H9 (cell line): ENCODE data around the gene MARK2. TPM values are rescaled to one million over a fixed set of nuclear protein-coding genes. Genes with fewer than 3 reads are reported as not detected.

ENCODE experiments used
- DNase-seq: peaks from one replicate; pipeline ENCODE4 v3.0.0-alpha.2; 2017
- H2AFZ ChIP-seq: one replicate; pipeline ENCODE4 v1.6.1; 2013; ENCODE audit warnings: mild to moderate bottlenecking, low read length, control low read depth, moderate library complexity
- H2AK5ac ChIP-seq: 2 replicates; pipeline ENCODE4 v1.6.1; 2013; ENCODE audit warnings: low read length, control low read depth, mixed read lengths; ENCODE audit not compliant: insufficient read length
- H2BK120ac ChIP-seq: one replicate; pipeline ENCODE4 v1.6.1; 2013; ENCODE audit warnings: low read depth, mild to moderate bottlenecking, low read length, control low read depth, inconsistent platforms; ENCODE audit not compliant: poor library complexity, severe bottlenecking
- H2BK12ac ChIP-seq: 2 replicates; pipeline ENCODE4 v1.6.1; 2013; ENCODE audit warnings: low read length, control low read depth, mixed read lengths, low read depth; ENCODE audit not compliant: insufficient read length
- H2BK15ac ChIP-seq: 2 replicates; pipeline ENCODE4 v1.6.1; 2013; ENCODE audit warnings: low read depth, low read length, control low read depth
- H2BK20ac ChIP-seq: one replicate; pipeline ENCODE4 v1.6.1; 2013; ENCODE audit warnings: low read depth, mild to moderate bottlenecking, low read length, control low read depth, inconsistent platforms; ENCODE audit not compliant: poor library complexity, severe bottlenecking
- H2BK5ac ChIP-seq: 2 replicates; pipeline ENCODE4 v1.6.1; 2013; ENCODE audit warnings: low read length, control low read depth, mixed read lengths; ENCODE audit not compliant: insufficient read length
- H3K14ac ChIP-seq: 2 replicates; pipeline ENCODE4 v1.6.1; 2013; ENCODE audit warnings: low read length, control low read depth; ENCODE audit not compliant: insufficient read depth
- H3K18ac ChIP-seq: 2 replicates; pipeline ENCODE4 v1.6.1; 2013; ENCODE audit warnings: low read depth, mild to moderate bottlenecking, mixed read lengths, low read length, control low read depth; ENCODE audit not compliant: insufficient read length
- H3K23ac ChIP-seq: 2 replicates; pipeline ENCODE4 v1.6.1; 2013; ENCODE audit warnings: low read length, control low read depth, mixed read lengths, low read depth; ENCODE audit not compliant: insufficient read length
- H3K23me2 ChIP-seq: 2 replicates; pipeline ENCODE4 v1.6.1; 2013; ENCODE audit warnings: low read depth, mild to moderate bottlenecking, mixed read lengths, low read length, control low read depth; ENCODE audit not compliant: insufficient read length, poor library complexity, severe bottlenecking
- H3K27ac ChIP-seq: 2 replicates; pipeline ENCODE4 v1.5.1; 2013; ENCODE audit warnings: low read length, control low read depth, mixed read lengths, low read depth; ENCODE audit not compliant: insufficient read length
- H3K27me3 ChIP-seq: 2 replicates; pipeline ENCODE4 v1.6.1; 2013; ENCODE audit warnings: low read length, control low read depth, inconsistent platforms; ENCODE audit not compliant: insufficient read depth
- H3K4ac ChIP-seq: 2 replicates; pipeline ENCODE4 v1.6.1; 2013; ENCODE audit warnings: low read depth, mild to moderate bottlenecking, control low read depth, inconsistent platforms, low read length, moderate library complexity
- H3K4me1 ChIP-seq: 2 replicates; pipeline ENCODE4 v1.6.1; 2013; ENCODE audit warnings: low read length, control low read depth, inconsistent platforms; ENCODE audit not compliant: insufficient read depth
- H3K4me2 ChIP-seq: 2 replicates; pipeline ENCODE4 v1.6.1; 2013; ENCODE audit warnings: low read length, control low read depth, mixed read lengths; ENCODE audit not compliant: insufficient read length, insufficient read depth
- H3K56ac ChIP-seq: 2 replicates; pipeline ENCODE4 v1.6.1; 2013; ENCODE audit warnings: low read depth, mild to moderate bottlenecking, mixed read lengths, low read length, control low read depth; ENCODE audit not compliant: insufficient read length
- H3K79me1 ChIP-seq: 2 replicates; pipeline ENCODE4 v1.6.1; 2013; ENCODE audit warnings: low read depth, mild to moderate bottlenecking, moderate library complexity, low read length, control low read depth, inconsistent platforms; ENCODE audit not compliant: insufficient read depth, poor library complexity, severe bottlenecking
- H3K79me2 ChIP-seq: 2 replicates; pipeline ENCODE4 v1.6.1; 2013; ENCODE audit warnings: low read length, control low read depth, inconsistent platforms; ENCODE audit not compliant: insufficient read depth
- H3K9ac ChIP-seq: 2 replicates; pipeline ENCODE4 v1.6.1; 2013; ENCODE audit warnings: low read length, control low read depth, mixed read lengths; ENCODE audit not compliant: insufficient read length; ENCODE audit errors: extremely low read depth
- H3K9me3 ChIP-seq: one replicate; pipeline ENCODE4 v1.6.1; 2013; ENCODE audit warnings: low read depth, low read length, inconsistent platforms; ENCODE audit not compliant: control insufficient read depth
- H3T11ph ChIP-seq: one replicate; pipeline ENCODE4 v1.6.1; 2013; ENCODE audit warnings: mild to moderate bottlenecking, low read length, control low read depth, inconsistent platforms
- H4K20me1 ChIP-seq: one replicate; pipeline ENCODE4 v1.6.1; 2013; ENCODE audit not compliant: control insufficient read depth, insufficient read length, insufficient read depth
- H4K5ac ChIP-seq: 2 replicates; pipeline ENCODE4 v1.6.1; 2013; ENCODE audit warnings: low read depth, mild to moderate bottlenecking, mixed read lengths, low read length, control low read depth; ENCODE audit not compliant: insufficient read length
- H4K8ac ChIP-seq: replicated peaks from 2 replicates; pipeline ENCODE4 v1.6.1; 2013; ENCODE audit warnings: low read length, control low read depth, mixed read lengths, low read depth; ENCODE audit not compliant: insufficient read length
- H4K91ac ChIP-seq: 2 replicates; pipeline ENCODE4 v1.6.1; 2013; ENCODE audit warnings: low read depth, mild to moderate bottlenecking, moderate library complexity, mixed read lengths, low read length, control low read depth; ENCODE audit not compliant: insufficient read length
- H3K27ac Mint-ChIP-seq, 3 experiments: 2 replicates in 2 of 3; 3 replicates in 1 of 3; pipeline ENCODE4 v1.8.0; 2020 to 2021; ENCODE audit warnings: mixed read lengths in 3 of 3, mild to moderate bottlenecking in 1 of 3, moderate library complexity in 1 of 3
- H3K27me3 Mint-ChIP-seq: 2 replicates; pipeline ENCODE4 v1.8.0; 2021; ENCODE audit warnings: low read depth, mild to moderate bottlenecking, moderate library complexity, mixed read lengths
- H3K36me3 Mint-ChIP-seq, 3 experiments: 2 replicates in 2 of 3; 3 replicates in 1 of 3; pipeline ENCODE4 v1.8.0; 2020 to 2021; ENCODE audit warnings: low read depth in 3 of 3, mixed read lengths in 3 of 3; ENCODE audit not compliant: insufficient read depth in 1 of 3
- H3K4me1 Mint-ChIP-seq, 2 experiments: 2 replicates each; pipeline ENCODE4 v1.8.0; 2020; ENCODE audit warnings: mixed read lengths in 2 of 2
- H3K4me3 Mint-ChIP-seq, 2 experiments: 2 replicates in 1 of 2; 3 replicates in 1 of 2; pipeline ENCODE4 v1.8.0; 2020 to 2021; ENCODE audit warnings: mild to moderate bottlenecking in 2 of 2, mixed read lengths in 2 of 2, moderate library complexity in 1 of 2
- H3K9me3 Mint-ChIP-seq, 2 experiments: 2 replicates in 1 of 2; 3 replicates in 1 of 2; pipeline ENCODE4 v1.8.0; 2020; ENCODE audit warnings: mild to moderate bottlenecking in 2 of 2, mixed read lengths in 2 of 2, moderate library complexity in 1 of 2
- CTCF ChIP-seq: fragments of 200-600 bp; sonication (generic); conservative IDR thresholded peaks from 3 replicates; pipeline ENCODE4 v1.8.0; 2021; ENCODE audit warnings: antibody characterized with exemption, mild to moderate bottlenecking
- WGBS: extraction: QIAGEN DNeasy Blood & Tissue Kit; methylation state at CpG from one replicate; pipeline ENCODE4 v1.1.7; 2013; ENCODE audit warnings: missing lambda C conversion rate, low lambda C conversion rate, mixed read lengths; ENCODE audit not compliant: insufficient read length; ENCODE audit errors: extremely low coverage; 5-methylcytosine and 5-hydroxymethylcytosine counted together
- total RNA-seq: library from RNA; stranded (reverse); gene quantifications from 2 replicates; pipeline ENCODE4 v1.2.1, GENCODE V29; 2021

The MARK2 gene
- total RNA-seq, 1 experiment from 2014 or later, result 45.7 TPM

GRCh38 chr11:63845911-63846310 lies 7.0 kb downstream of the MARK2 start:
- Histone ChIP-seq H3K23me2 (no peaks in the 10 kb centered on the region), H2BK5ac (no peak overlapping the region), H3K79me1 (peaks cover 14% of the 10 kb centered on the region), H3T11ph (no peak overlapping the region), H3K9ac (no peak overlapping the region), H3K18ac (no peak overlapping the region), H2BK120ac (no peak overlapping the region), H3K4me2 (no peak overlapping the region), H3K4ac (no peak overlapping the region), H2AFZ (no peak overlapping the region), H2BK15ac (no peak overlapping the region), H4K91ac (no peak overlapping the region), H2BK20ac (no peak overlapping the region), H4K8ac (no peak overlapping the region), H3K14ac (no peak overlapping the region), H3K27me3 (no peaks in the 10 kb centered on the region), H3K79me2 (peaks cover 39% of the 10 kb centered on the region; the same call in 1 of the 2 replicates), H3K4me1 (peaks cover 23% of the 10 kb centered on the region), H4K5ac (no peak overlapping the region), H3K23ac (no peak overlapping the region), H3K56ac (no peak overlapping the region), H3K27ac (no peak overlapping the region), H3K9me3 (no peaks in the 10 kb centered on the region), H2AK5ac (no peak overlapping the region), H4K20me1 (peaks cover 4% of the 10 kb centered on the region), H2BK12ac (no peak overlapping the region)
- H3K27ac Mint-ChIP-seq, result peak overlapping the region in 1 of 3 experiments; percentile 14; a peak in 1 of 7 replicates
- WGBS, result no CpG with 5 or more reads among the region's 7 CpGs
- H3K36me3 Mint-ChIP-seq, result peaks cover 5 to 31% (median 27%) of the 10 kb centered on the region in 3 experiments; a peak in 6 of 7 replicates
- no peaks in the 10 kb centered on the region for H3K9me3 Mint-ChIP-seq
- no peak for DNase-seq
- H3K27me3 Mint-ChIP-seq, result no peaks in the 10 kb centered on the region; the same call in 1 of the 2 replicates
- TF ChIP-seq CTCF, result no peak
- H3K4me1 Mint-ChIP-seq, result peaks cover 61 to 75% of the 10 kb centered on the region in 2 experiments
- H3K4me3 Mint-ChIP-seq, result no peak overlapping the region
